PFSK-1 (cell line): ENCODE data around the gene STARD8.

Experiments used
- FOXP2 ChIP-seq: optimal IDR thresholded peaks from 2 replicates; pipeline ENCODE3; 2011; ENCODE audit warnings: borderline replicate concordance, control low read depth, inconsistent platforms; ENCODE audit not compliant: insufficient read depth; ENCODE audit errors: extremely low read length, extremely low read depth
- POLR2AphosphoS5 ChIP-seq: IDR thresholded peaks from 2 replicates; pipeline ENCODE4 v1.6.1; 2012; ENCODE audit warnings: low read depth, mild to moderate bottlenecking, control low read depth, low read length, moderate library complexity
- REST ChIP-seq, 2 experiments: IDR thresholded peaks; 2 replicates each; pipeline versions ENCODE4 v1.6.1 to v1.8.0; 2011 to 2012; ENCODE audit warnings: low read depth in 2 of 2, low read length in 2 of 2, control low read depth in 1 of 2, inconsistent platforms in 1 of 2, mild to moderate bottlenecking in 1 of 2, moderate library complexity in 1 of 2; ENCODE audit not compliant: insufficient read depth in 1 of 2
- SIN3A ChIP-seq: IDR thresholded peaks from 2 replicates; pipeline ENCODE4 v1.6.1; 2012; ENCODE audit warnings: mild to moderate bottlenecking, low read length, moderate library complexity, borderline replicate concordance; ENCODE audit not compliant: insufficient read depth
- TAF1 ChIP-seq: IDR thresholded peaks from 2 replicates; pipeline ENCODE4 v1.6.1; 2012; ENCODE audit warnings: low read length, control low read depth, borderline replicate concordance; ENCODE audit not compliant: insufficient read depth

GRCh38 chrX:68717663-68718442 is 70.4 kb downstream of the STARD8 start:
- TF ChIP-seq TAF1 (no peak), REST (IDR thresholded peaks at IDR 0.05; ENCODE audit: insufficient read depth in 1 of 2, low read depth in 2 of 2, low read length in 2 of 2) (no peak), SIN3A (no peak), POLR2AphosphoS5 (no peak), FOXP2 (no peak)
